ELF-1 (cell line): ENCODE data around the gene HOXD9.

ENCODE experiments used
- DNase-seq: peaks from one replicate; pipeline ENCODE4 v3.0.0-alpha.2; 2016; ENCODE audit warnings: low read depth, low spot score

HOXD9 gene

GRCh38 chr2:176098366-176099158 is 24.0 kb upstream of the HOXD9 start:
- peak; percentile 76 for DNase-seq

DNA sequence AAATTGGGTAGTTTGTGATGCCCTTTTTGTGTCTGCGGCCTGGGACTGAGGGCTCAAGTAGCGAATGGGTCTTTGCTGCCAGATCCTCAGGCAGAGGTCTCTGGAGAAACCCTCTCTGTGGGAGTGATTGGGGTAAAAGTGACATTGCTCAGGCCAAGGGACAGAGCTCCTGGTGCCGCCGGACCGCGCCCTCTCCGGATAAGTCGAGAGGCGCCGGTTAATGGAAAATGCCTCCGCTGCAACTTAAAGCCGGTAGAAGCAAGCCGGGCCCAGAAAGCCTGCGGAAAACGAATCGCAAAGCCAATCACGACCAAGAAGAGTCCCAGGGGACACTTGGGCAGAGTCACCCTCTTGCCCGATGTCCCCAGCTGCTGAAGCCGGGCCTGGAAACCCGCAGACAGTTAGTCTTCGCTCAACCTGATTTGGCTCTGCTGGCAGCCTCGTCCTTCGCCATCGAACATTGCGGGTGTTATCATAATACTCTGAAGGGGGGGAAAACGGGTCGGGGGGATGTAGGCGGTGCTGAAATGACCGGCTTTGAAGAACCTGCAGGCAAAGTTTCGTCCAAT is 23.3 kb upstream of the HOXD9 start:
- DNase-seq: peak; percentile 40

DNA sequence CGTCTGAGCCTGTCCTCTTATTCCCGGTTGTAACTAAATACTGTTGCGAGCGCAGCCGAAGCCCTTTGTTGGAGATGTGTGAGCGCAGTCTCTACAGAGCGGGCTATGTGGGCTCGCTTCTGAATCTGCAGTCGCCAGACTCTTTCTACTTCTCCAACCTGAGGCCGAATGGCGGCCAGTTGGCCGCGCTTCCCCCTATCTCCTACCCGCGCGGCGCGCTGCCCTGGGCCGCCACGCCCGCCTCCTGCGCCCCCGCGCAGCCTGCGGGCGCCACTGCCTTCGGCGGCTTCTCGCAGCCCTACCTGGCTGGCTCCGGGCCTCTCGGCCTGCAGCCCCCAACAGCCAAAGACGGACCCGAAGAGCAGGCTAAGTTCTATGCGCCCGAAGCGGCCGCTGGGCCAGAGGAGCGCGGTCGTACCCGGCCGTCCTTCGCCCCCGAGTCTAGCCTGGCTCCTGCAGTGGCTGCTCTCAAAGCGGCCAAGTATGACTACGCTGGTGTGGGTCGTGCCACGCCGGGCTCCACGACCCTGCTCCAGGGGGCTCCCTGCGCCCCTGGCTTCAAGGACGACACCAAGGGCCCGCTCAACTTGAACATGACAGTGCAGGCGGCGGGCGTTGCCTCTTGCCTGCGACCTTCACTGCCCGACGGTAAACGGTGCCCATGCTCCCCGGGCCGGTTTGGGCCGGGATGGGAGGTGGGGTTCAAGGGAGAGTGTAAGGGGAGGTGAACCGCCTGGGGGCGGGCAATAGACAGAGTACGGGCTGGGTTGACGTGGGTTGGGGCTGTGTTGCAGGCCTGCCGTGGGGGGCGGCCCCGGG is 22.6 kb upstream of the HOXD9 start, which contains the start of gene HOXD12:
Gene HOXD12, plus strand, starts transcription at position 68 of the 819 bp plus-strand sequence. Its CDS starts 7 bp downstream, at position 75.
- DNase-seq: peak; percentile 46

- DNase-seq: no peak
Observed at GRCh38 chr2:176100547-176101140, 21.9 kb upstream of the HOXD9 start.

GRCh38 chr2:176101216-176101830 is 21.2 kb upstream of the HOXD9 start:
- no peak for DNase-seq

DNA sequence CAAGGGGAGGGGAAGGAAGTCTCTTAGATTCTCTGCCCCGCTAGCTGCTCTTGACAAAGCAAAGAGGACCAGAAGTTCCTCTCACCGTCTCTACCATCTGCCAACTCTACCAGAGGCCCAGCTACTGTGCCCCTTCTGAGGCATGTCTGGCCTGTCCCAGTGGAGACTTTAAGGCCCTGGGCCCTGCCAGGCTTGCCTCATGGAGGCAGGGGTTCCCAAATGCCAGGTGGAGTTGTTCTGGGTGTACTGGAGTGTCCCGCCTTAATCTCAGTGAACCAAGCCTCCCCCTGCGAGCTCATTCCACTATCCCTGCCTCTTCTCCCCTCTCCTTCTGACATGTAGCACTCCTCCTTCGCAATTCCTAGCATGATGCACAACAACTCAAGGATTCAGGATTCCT is 20.7 kb upstream of the HOXD9 start:
- DNase-seq: no peak

- no peak for DNase-seq
Observed at GRCh38 chr2:176102309-176102866, 20.1 kb upstream of the HOXD9 start.

- DNase-seq: no peak
Observed at GRCh38 chr2:176103194-176103593, 19.3 kb upstream of the HOXD9 start.

- no peak for DNase-seq
Observed at GRCh38 chr2:176103742-176104315, 18.7 kb upstream of the HOXD9 start.

GRCh38 chr2:176104316-176105077 is 18.0 kb upstream of the HOXD9 start:
- DNase-seq: peak; percentile 53

DNA sequence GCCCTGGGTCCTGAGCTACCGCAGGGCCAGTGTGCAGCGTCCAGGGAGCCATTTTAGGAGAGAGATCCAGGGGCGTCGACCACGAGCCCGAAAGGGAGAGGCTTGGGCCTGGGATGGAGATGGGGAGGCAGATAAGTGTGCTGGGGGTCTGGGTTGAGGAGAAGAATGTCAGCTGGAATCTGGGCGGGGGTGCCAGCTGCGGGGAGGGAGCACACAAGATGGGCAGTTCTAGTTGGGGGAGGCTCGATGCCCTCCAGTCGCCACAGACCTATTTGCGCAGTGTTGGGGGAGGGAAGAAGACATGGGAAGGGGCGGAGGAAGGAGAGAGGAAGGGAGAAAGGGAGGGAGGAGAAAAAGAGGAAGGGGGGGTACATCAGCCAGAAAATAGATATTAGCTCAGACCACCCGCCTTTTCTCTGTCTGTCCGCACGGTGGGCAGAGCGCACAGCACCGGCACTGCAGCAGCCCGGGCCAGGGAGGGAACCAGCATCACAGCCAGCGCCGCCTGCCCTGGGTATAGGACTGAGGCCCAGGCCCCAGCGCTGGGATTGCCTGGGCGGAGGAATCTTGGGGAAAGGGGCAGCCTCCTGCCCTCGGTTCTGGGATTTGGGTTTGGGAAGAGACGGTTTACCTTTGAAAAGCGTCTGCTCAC is 17.3 kb upstream of the HOXD9 start:
- no peak for DNase-seq

DNA sequence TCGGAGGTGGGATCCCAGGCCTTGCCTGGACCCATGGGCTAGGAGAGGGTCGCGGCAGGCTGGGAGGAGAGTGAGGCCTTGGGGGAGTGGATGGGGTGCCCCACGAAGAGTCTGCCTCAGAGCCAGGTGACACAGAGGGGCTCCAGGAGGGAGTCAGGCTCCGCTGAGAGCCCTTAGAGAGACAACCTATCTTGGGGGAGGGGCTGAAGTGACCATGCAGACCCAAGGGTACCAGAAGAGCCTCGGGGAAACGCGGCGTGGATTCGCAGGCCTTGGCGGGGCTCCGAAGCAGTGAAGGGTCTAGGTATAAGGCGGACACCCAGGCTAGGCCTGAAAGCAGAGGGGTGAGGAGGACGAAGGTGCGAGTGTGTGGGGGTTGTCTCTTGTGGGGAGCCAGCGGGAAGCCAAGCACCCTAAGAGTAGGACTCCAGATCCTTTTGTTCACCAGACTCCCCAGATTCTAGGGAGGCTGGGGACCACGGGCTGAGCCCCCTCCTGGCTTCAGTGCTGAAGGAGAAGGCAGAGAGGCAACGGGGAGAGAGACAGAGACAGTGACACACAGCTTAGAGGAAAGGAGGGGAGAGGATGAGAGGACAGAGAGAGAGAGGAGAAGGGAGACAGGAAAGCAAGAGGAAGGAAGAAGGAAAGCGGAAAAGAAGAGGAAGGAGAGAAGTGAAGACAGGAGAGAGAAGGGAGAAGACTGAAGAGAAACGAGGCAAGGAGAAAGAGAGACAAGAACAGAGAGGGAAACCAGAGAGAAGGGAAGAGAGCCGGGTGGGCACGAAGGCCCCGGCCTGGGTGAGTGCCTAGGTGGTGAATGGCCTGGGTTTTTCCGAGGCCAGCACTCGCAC is 16.6 kb upstream of the HOXD9 start:
- DNase-seq: no peak

DNA sequence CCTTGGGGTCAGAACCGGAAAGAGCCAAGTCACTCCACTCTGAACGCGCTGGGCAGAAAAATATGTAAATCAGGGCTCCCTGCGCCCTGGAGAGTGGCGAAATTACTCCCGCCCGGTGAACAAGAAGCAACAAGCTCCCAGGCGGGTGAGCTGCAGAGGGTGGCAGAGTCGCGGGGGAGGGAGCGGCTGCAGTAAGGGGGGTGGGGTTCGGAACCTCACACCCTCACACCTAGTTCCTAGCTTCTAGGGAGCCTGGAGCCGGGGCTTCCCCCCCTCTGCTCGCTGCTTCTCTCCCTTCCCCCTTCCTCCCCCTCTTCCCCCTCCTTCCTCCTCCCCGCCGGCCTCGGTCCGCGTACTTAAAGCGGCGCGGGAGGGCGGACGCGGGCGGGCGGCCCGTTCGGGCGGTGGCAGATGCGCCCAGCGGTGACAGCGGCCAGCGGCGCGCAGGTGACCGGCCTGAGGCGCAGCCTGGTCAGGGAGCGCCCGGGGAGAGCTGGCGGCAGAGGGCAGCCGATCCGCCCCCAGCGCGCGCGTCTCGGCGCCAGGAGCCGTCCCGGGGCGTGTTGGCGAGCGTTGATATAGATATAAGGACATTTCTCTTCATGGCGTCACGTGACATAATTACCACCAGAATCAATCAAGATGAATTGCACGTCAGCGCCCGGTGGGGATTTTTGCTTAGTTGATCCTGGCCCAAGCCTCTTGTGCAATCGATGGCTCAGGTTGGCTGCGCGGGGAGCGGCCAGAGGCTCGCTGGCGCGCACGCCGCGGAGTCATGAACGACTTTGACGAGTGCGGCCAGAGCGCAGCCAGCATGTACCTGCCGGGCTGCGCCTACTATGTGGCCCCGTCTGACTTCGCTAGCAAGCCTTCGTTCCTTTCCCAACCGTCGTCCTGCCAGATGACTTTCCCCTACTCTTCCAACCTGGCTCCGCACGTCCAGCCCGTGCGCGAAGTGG is 15.7 kb upstream of the HOXD9 start, which contains the start of gene HOXD11:
Gene HOXD11, plus strand, starts transcription at position 700 of the 959 bp plus-strand sequence. Its CDS starts 76 bp downstream, at position 776.
- DNase-seq: peak; percentile 70

GRCh38 chr2:176107731-176108181 is 14.8 kb upstream of the HOXD9 start:
- no peak for DNase-seq

- no peak for DNase-seq
Observed at GRCh38 chr2:176109192-176109901, 13.2 kb upstream of the HOXD9 start.

DNA sequence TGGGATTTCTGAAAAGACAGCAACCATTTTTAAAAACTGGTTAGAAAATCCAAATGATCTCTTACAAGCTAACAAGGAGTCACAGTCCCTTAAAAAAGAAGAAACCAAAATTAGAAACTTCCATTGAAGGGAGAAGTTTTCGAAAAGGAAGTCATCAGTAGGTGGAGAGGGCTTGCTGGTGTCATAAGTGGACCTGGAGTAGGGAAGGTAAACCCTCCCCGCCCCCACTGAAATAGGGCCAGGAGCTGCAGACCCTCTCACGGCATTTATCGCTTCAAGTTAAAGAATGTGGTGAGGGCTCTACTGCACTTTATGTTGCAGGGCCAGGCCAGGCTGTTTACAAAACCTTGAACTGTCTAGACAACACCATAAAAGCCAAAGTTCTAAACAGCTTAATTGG is 12.6 kb upstream of the HOXD9 start:
- DNase-seq: peak; percentile 25
